Mesenchymal stem cell (in vitro differentiated cells and primary cell): ENCODE measurements around the gene ZNF441.
A peak's percentile ranks its signal among the peaks of the same experiment; 100 is the strongest.
"Not testable (repeated sequence)": the region's sequence is repeated elsewhere in the genome, so short reads cannot be mapped to it uniquely, and the experiment has no call there.

Source experiments
- DNase-seq: peaks from one replicate; pipeline ENCODE4 v3.0.0-alpha.2; 2013
- H2AFZ ChIP-seq: one replicate; pipeline ENCODE4 v1.6.1; 2013; ENCODE audit warnings: low read depth, mild to moderate bottlenecking, control low read depth, inconsistent platforms, low read length, moderate library complexity
- H2AK5ac ChIP-seq: 2 replicates; pipeline ENCODE4 v1.6.1; 2013; ENCODE audit warnings: low read length, moderate library complexity, mild to moderate bottlenecking, inconsistent platforms; ENCODE audit not compliant: severe bottlenecking
- H2BK120ac ChIP-seq: one replicate; pipeline ENCODE4 v1.6.1; 2013; ENCODE audit warnings: low read depth, mild to moderate bottlenecking, inconsistent platforms, low read length, moderate library complexity
- H2BK12ac ChIP-seq, 2 experiments: one replicate each; pipeline ENCODE4 v1.6.1; 2013; ENCODE audit warnings: inconsistent platforms in 2 of 2, low read length in 2 of 2, mild to moderate bottlenecking in 2 of 2, moderate library complexity in 2 of 2, control low read depth in 1 of 2
- H2BK15ac ChIP-seq: one replicate; pipeline ENCODE4 v1.6.1; 2013; ENCODE audit warnings: mild to moderate bottlenecking, low read depth, inconsistent platforms; ENCODE audit not compliant: poor library complexity, severe bottlenecking
- H2BK5ac ChIP-seq: 2 replicates; pipeline ENCODE4 v1.6.1; 2013; ENCODE audit warnings: low read depth, mild to moderate bottlenecking, low read length, control low read depth, inconsistent platforms; ENCODE audit not compliant: poor library complexity, severe bottlenecking
- H3K14ac ChIP-seq, 2 experiments: one replicate each; pipeline ENCODE4 v1.6.1; 2013; ENCODE audit warnings: inconsistent platforms in 2 of 2, low read length in 2 of 2, control low read depth in 1 of 2, mild to moderate bottlenecking in 1 of 2, moderate library complexity in 1 of 2
- H3K18ac ChIP-seq, 2 experiments: one replicate each; pipeline ENCODE4 v1.6.1; 2013; ENCODE audit warnings: inconsistent platforms in 2 of 2, low read length in 2 of 2, control low read depth in 1 of 2, low read depth in 1 of 2, mild to moderate bottlenecking in 1 of 2
- H3K23ac ChIP-seq, 2 experiments: one replicate each; pipeline ENCODE4 v1.6.1; 2013; ENCODE audit warnings: inconsistent platforms in 2 of 2, low read length in 2 of 2, mild to moderate bottlenecking in 2 of 2, moderate library complexity in 2 of 2, control low read depth in 1 of 2
- H3K27ac ChIP-seq: 2 replicates; pipeline ENCODE4 v1.5.1; 2013; ENCODE audit warnings: mild to moderate bottlenecking, moderate library complexity, low read length, control low read depth, inconsistent platforms; ENCODE audit not compliant: poor library complexity, severe bottlenecking
- H3K27me3 ChIP-seq, 2 experiments: 2 replicates each; pipeline versions ENCODE4 v1.6.1 to v1.7.0; 2013; ENCODE audit warnings: low read length in 2 of 2, mild to moderate bottlenecking in 2 of 2, moderate library complexity in 2 of 2, control low read depth in 1 of 2, inconsistent platforms in 1 of 2; ENCODE audit not compliant: control insufficient read depth in 1 of 2, insufficient read depth in 1 of 2
- H3K36me3 ChIP-seq, 2 experiments: 2 replicates each; pipeline versions ENCODE4 v1.6.1 to v1.7.0; 2013; ENCODE audit warnings: low read length in 2 of 2, control low read depth in 1 of 2, inconsistent platforms in 1 of 2, low read depth in 1 of 2, mild to moderate bottlenecking in 1 of 2; ENCODE audit not compliant: insufficient read depth in 2 of 2, control insufficient read depth in 1 of 2
- H3K4ac ChIP-seq, 2 experiments: one replicate each; pipeline ENCODE4 v1.6.1; 2013; ENCODE audit warnings: inconsistent platforms in 2 of 2, low read length in 2 of 2, mild to moderate bottlenecking in 2 of 2, moderate library complexity in 2 of 2, control low read depth in 1 of 2, low read depth in 1 of 2
- H3K4me1 ChIP-seq: 2 replicates; pipeline ENCODE4 v1.6.1; 2013; ENCODE audit warnings: low read depth, low read length, control low read depth; ENCODE audit not compliant: control insufficient read depth, insufficient read depth
- H3K4me2 ChIP-seq: 2 replicates; pipeline ENCODE4 v1.6.1; 2013; ENCODE audit warnings: low read length, mild to moderate bottlenecking, inconsistent platforms; ENCODE audit not compliant: poor library complexity, severe bottlenecking
- H3K4me3 ChIP-seq, 2 experiments: 2 replicates each; pipeline versions ENCODE4 v1.5.1 to v1.7.0; 2013; ENCODE audit warnings: low read length in 2 of 2, mild to moderate bottlenecking in 2 of 2, control low read depth in 1 of 2, low read depth in 1 of 2; ENCODE audit not compliant: insufficient read depth in 1 of 2
- H3K79me1 ChIP-seq: replicated peaks from 2 replicates; pipeline ENCODE4 v1.6.1; 2013; ENCODE audit warnings: mild to moderate bottlenecking, control low read depth, low read length, inconsistent platforms; ENCODE audit not compliant: poor library complexity, severe bottlenecking
- H3K9ac ChIP-seq: 2 replicates; pipeline ENCODE4 v1.7.0; 2013; ENCODE audit warnings: mild to moderate bottlenecking, low read length, moderate library complexity
- H3K9me3 ChIP-seq: 2 replicates; pipeline ENCODE4 v1.7.0; 2013; ENCODE audit warnings: mild to moderate bottlenecking, low read length; ENCODE audit not compliant: control insufficient read depth
- H4K8ac ChIP-seq: one replicate; pipeline ENCODE4 v1.6.1; 2013; ENCODE audit warnings: inconsistent platforms, mild to moderate bottlenecking, low read length, moderate library complexity
- H4K91ac ChIP-seq: one replicate; pipeline ENCODE4 v1.6.1; 2013; ENCODE audit warnings: mild to moderate bottlenecking, low read length, inconsistent platforms
- WGBS: methylation state at CpG from one replicate; pipeline ENCODE4 v1.1.7; 2013; ENCODE audit warnings: mixed read lengths; 5-methylcytosine and 5-hydroxymethylcytosine counted together

The ZNF441 gene

GRCh38 chr19:11776669-11777068 is 9.9 kb downstream of the ZNF441 start:
- not testable (repeated sequence) for H3K4me1 ChIP-seq, H4K8ac ChIP-seq, H2AK5ac ChIP-seq, H3K27me3 ChIP-seq, DNase-seq, H3K4me2 ChIP-seq, H2BK12ac ChIP-seq, H2BK15ac ChIP-seq, H3K23ac ChIP-seq, H4K91ac ChIP-seq, H3K14ac ChIP-seq, H3K18ac ChIP-seq, H2BK5ac ChIP-seq, H2AFZ ChIP-seq, H3K9ac ChIP-seq, H2BK120ac ChIP-seq, H3K27ac ChIP-seq, H3K4ac ChIP-seq
- H3K36me3 ChIP-seq: peaks cover 16 to 45% of the 10 kb centered on the region in 2 experiments
- WGBS: 96% methylated on average over 11 of the region's 11 CpGs
- H3K4me3 ChIP-seq: peak overlapping the region in 1 of 2 experiments; percentile 56
- H3K9me3 ChIP-seq: peaks cover 88% of the 10 kb centered on the region
- H3K79me1 ChIP-seq: peaks cover 15% of the 10 kb centered on the region

- WGBS: 93% methylated on average over 5 of the region's 7 CpGs
These were observed 13.7 kb downstream of the ZNF441 start for GRCh38 chr19:11780431-11781020.

GRCh38 chr19:11781295-11782057 is 14.7 kb downstream of the ZNF441 start:
- 94% methylated on average over 4 of the region's 5 CpGs for WGBS
- peaks cover 2% of the 10 kb centered on the region for H3K79me1 ChIP-seq
- no peak overlapping the region for H2BK12ac ChIP-seq
- H2AFZ ChIP-seq: no peak overlapping the region
- no peak overlapping the region for H3K23ac ChIP-seq
- H4K91ac ChIP-seq: no peak overlapping the region
- no peaks in the 10 kb centered on the region for H3K27me3 ChIP-seq
- peak; percentile 24 for DNase-seq
- H3K4me1 ChIP-seq: no peaks in the 10 kb centered on the region
- H3K4me3 ChIP-seq: peak overlapping the region in 1 of 2 experiments; percentile 62
- H2BK5ac ChIP-seq: no peak overlapping the region
- H3K14ac ChIP-seq: no peak overlapping the region
- no peak overlapping the region for H4K8ac ChIP-seq
- no peak overlapping the region for H3K4ac ChIP-seq
- no peak overlapping the region for H2BK120ac ChIP-seq
- H3K36me3 ChIP-seq: peaks cover 16 to 65% of the 10 kb centered on the region in 2 experiments
- H3K9me3 ChIP-seq: peaks cover 93% of the 10 kb centered on the region
- H2BK15ac ChIP-seq: no peak overlapping the region
- no peak overlapping the region for H3K27ac ChIP-seq
- H3K9ac ChIP-seq: no peak overlapping the region
- H2AK5ac ChIP-seq: no peak overlapping the region
- H3K18ac ChIP-seq: no peak overlapping the region
- H3K4me2 ChIP-seq: no peak overlapping the region

More at GRCh38 chr19:11780431-11781020, 13.7 kb downstream of the ZNF441 start:
- no peaks in the 10 kb centered on the region for H3K27me3 ChIP-seq
- H3K23ac ChIP-seq: no peak overlapping the region
- no peak overlapping the region for H3K27ac ChIP-seq
- peaks cover 94% of the 10 kb centered on the region for H3K9me3 ChIP-seq
- no peak overlapping the region for H2BK12ac ChIP-seq
- no peak overlapping the region for H3K9ac ChIP-seq
- no peak for DNase-seq
- no peak overlapping the region for H2BK15ac ChIP-seq
- H2AK5ac ChIP-seq: no peak overlapping the region
- H2BK120ac ChIP-seq: no peak overlapping the region
- no peak overlapping the region for H3K18ac ChIP-seq
- peaks cover 16 to 65% of the 10 kb centered on the region in 2 experiments for H3K36me3 ChIP-seq
- no peak overlapping the region for H4K91ac ChIP-seq
- no peak overlapping the region for H2BK5ac ChIP-seq
- no peak overlapping the region for H3K14ac ChIP-seq
- H3K79me1 ChIP-seq: peaks cover 5% of the 10 kb centered on the region
- H3K4me1 ChIP-seq: no peaks in the 10 kb centered on the region
- no peak overlapping the region for H4K8ac ChIP-seq
- no peak overlapping the region for H3K4me2 ChIP-seq
- H2AFZ ChIP-seq: no peak overlapping the region
- peak overlapping the region in 1 of 2 experiments; percentile 62 for H3K4me3 ChIP-seq
- no peak overlapping the region for H3K4ac ChIP-seq

- H3K18ac ChIP-seq: no peak overlapping the region
- WGBS: no CpG with 5 or more reads among the region's 1 CpG
- peaks cover 91% of the 10 kb centered on the region for H3K9me3 ChIP-seq
- H2AK5ac ChIP-seq: no peak overlapping the region
- no peaks in the 10 kb centered on the region for H3K4me1 ChIP-seq
- no peaks in the 10 kb centered on the region for H3K79me1 ChIP-seq
- no peak overlapping the region for H3K27ac ChIP-seq
- H4K8ac ChIP-seq: no peak overlapping the region
- no peak overlapping the region for H2AFZ ChIP-seq
- H3K23ac ChIP-seq: no peak overlapping the region
- no peak overlapping the region for H3K4ac ChIP-seq
- no peak for DNase-seq
- no peak overlapping the region for H2BK12ac ChIP-seq
- H3K36me3 ChIP-seq: peaks cover 11 to 47% of the 10 kb centered on the region in 2 experiments
- no peak overlapping the region for H3K9ac ChIP-seq
- no peak overlapping the region for H3K14ac ChIP-seq
- H4K91ac ChIP-seq: no peak overlapping the region
- H2BK120ac ChIP-seq: no peak overlapping the region
- H3K4me2 ChIP-seq: no peak overlapping the region
- peak overlapping the region in 1 of 2 experiments; percentile 62 for H3K4me3 ChIP-seq
- no peaks in the 10 kb centered on the region for H3K27me3 ChIP-seq
- no peak overlapping the region for H2BK15ac ChIP-seq
- no peak overlapping the region for H2BK5ac ChIP-seq
These were observed 17.0 kb downstream of the ZNF441 start for GRCh38 chr19:11783767-11784166.
